Ishikawa (cell line): Measurements from ENCODE around the gene SEL1L3.

Source experiments
- CEBPB ChIP-seq: IDR thresholded peaks from 2 replicates; pipeline ENCODE4 v1.6.1; 2012
- CREB1 ChIP-seq: IDR thresholded peaks from 2 replicates; pipeline ENCODE4 v1.6.1; 2012; ENCODE audit warnings: low read depth
- EGR1 ChIP-seq: IDR thresholded peaks from 2 replicates; pipeline ENCODE4 v1.6.1; 2012
- EP300 ChIP-seq: IDR thresholded peaks from 2 replicates; pipeline ENCODE4 v1.6.1; 2012; ENCODE audit warnings: borderline replicate concordance
- FOXM1 ChIP-seq: IDR thresholded peaks from 2 replicates; pipeline ENCODE4 v1.6.1; 2012; ENCODE audit warnings: low read depth, borderline replicate concordance
- NFIC ChIP-seq: IDR thresholded peaks from 2 replicates; pipeline ENCODE4 v1.6.1; 2012
- RAD21 ChIP-seq: IDR thresholded peaks from 2 replicates; pipeline ENCODE4 v1.6.1; 2012; ENCODE audit warnings: low read depth
- TAF1 ChIP-seq: IDR thresholded peaks from 2 replicates; pipeline ENCODE4 v1.6.1; 2012; ENCODE audit warnings: low read depth, mild to moderate bottlenecking
- TCF12 ChIP-seq: IDR thresholded peaks from 2 replicates; pipeline ENCODE4 v1.6.1; 2012; ENCODE audit warnings: low read depth
- TEAD4 ChIP-seq: IDR thresholded peaks from 2 replicates; pipeline ENCODE4 v1.6.1; 2012
- YY1 ChIP-seq: IDR thresholded peaks from 2 replicates; pipeline ENCODE4 v1.6.1; 2012; ENCODE audit warnings: low read depth
- ZBTB7A ChIP-seq: IDR thresholded peaks from 2 replicates; pipeline ENCODE4 v1.6.1; 2012; ENCODE audit warnings: low read depth
- TF ChIP-seq, protein P1 (sequence below): IDR thresholded peaks from 2 replicates; pipeline ENCODE4 v1.6.1; 2012
- TF ChIP-seq, protein P2 (sequence below): IDR thresholded peaks from 2 replicates; pipeline ENCODE4 v1.6.1; 2012; ENCODE audit warnings: low read depth, mild to moderate bottlenecking
- TF ChIP-seq, protein P3 (sequence below): IDR thresholded peaks from 2 replicates; pipeline ENCODE4 v1.6.1; 2012

Gene SEL1L3

DNA sequence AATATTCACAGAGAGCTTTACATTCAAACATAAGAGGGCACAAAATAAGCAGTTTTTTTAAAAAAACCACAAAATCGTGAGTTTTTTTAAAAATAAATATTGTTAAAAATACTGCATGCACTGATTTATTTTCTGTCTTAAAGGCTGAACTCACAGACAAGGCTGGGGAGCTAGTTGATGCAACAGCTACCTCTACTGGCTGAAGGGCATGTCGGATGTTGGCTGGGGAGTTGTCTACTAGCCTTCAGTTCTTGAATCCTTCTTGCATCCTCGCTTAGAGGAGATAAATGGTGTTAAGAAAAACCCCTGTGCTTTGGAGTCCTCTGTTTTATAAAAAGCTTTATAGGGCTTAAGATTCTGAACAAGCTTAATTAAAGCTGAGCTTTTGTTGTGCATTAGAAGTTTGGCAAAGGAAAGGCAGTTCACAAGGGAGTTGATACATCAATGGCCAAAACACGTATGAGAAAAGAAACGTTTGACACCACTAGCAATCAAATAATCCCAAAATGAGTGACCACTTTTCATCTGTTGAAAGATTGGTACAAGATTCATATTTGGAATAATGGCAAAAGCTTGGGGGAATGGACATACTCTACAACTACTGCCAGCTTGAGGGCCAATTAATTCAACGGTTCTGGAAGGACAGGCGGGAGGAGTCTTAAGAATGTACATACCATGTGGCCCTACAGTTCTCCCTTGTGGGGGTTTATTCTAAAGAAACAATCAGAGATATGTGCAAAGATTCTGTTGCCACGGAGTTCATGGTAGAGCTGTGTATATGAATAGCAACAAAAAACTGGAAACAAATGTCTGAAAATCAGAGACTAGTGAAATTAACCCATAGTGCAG lies 94.7 kb downstream of the SEL1L3 start:
- TF ChIP-seq NFIC (no peak), ZBTB7A (no peak), EP300 (no peak), TEAD4 (no peak), CEBPB (no peak), RAD21 (peak; percentile 89), TCF12 (no peak)
- TF ChIP-seq, protein P1, sequence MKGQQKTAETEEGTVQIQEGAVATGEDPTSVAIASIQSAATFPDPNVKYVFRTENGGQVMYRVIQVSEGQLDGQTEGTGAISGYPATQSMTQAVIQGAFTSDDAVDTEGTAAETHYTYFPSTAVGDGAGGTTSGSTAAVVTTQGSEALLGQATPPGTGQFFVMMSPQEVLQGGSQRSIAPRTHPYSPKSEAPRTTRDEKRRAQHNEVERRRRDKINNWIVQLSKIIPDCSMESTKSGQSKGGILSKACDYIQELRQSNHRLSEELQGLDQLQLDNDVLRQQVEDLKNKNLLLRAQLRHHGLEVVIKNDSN = no peak
- TF ChIP-seq, protein P2, sequence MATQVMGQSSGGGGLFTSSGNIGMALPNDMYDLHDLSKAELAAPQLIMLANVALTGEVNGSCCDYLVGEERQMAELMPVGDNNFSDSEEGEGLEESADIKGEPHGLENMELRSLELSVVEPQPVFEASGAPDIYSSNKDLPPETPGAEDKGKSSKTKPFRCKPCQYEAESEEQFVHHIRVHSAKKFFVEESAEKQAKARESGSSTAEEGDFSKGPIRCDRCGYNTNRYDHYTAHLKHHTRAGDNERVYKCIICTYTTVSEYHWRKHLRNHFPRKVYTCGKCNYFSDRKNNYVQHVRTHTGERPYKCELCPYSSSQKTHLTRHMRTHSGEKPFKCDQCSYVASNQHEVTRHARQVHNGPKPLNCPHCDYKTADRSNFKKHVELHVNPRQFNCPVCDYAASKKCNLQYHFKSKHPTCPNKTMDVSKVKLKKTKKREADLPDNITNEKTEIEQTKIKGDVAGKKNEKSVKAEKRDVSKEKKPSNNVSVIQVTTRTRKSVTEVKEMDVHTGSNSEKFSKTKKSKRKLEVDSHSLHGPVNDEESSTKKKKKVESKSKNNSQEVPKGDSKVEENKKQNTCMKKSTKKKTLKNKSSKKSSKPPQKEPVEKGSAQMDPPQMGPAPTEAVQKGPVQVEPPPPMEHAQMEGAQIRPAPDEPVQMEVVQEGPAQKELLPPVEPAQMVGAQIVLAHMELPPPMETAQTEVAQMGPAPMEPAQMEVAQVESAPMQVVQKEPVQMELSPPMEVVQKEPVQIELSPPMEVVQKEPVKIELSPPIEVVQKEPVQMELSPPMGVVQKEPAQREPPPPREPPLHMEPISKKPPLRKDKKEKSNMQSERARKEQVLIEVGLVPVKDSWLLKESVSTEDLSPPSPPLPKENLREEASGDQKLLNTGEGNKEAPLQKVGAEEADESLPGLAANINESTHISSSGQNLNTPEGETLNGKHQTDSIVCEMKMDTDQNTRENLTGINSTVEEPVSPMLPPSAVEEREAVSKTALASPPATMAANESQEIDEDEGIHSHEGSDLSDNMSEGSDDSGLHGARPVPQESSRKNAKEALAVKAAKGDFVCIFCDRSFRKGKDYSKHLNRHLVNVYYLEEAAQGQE = no peak

DNA sequence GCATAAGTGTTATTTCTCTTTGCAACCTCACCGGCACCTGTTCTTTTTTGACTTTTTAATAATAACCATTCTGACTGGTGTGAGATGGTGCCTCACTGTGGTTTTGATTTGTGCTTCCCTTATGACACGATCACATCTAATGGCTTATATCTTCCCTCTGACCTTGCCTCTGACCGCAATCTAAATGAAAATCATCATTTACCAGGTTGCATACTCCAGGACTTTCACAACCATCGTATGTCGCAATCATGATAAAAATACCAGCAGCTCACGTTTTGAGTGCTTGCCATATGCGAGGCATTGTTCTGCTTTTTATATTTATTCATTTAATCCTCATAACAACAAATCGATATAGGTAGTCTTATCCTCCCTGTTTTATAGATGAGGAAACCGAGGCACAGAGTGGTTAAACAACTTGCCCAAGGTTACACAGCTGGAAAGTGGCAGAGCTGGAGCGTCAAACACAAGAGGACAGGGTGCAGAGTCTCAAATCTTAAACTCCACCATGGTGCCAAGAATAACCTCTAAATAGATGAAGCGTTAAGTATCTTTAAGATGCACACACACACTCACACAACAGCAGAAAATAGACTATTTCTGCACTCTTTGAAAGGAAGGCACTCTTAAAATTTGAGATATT lies 102.2 kb downstream of the SEL1L3 start:
- TF ChIP-seq CEBPB = peak; percentile 90
- TF ChIP-seq EGR1 = no peak
- TF ChIP-seq CREB1 = no peak
- no peak for TF ChIP-seq NFIC
- TF ChIP-seq TCF12 = no peak
- no peak for TF ChIP-seq FOXM1

DNA sequence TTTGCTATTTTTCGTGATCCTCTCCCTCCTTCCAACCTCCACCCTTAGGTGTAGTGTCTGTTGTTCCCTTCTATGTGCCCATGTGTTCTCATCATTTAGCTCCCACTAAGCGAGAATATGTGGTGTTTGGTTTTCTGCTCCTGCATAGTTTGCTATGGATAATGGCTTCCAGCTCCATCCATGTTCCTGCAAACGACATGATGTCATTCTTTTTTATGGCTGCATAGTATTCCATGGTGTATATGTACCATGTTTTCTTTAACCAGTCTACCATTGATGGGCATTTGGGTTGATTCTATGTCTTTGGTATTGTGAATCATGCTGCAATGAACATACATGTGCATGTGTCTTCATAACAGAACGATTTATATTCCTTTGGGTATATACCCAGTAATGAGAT lies 102.7 kb downstream of the SEL1L3 start:
- TF ChIP-seq YY1 (no peak), CREB1 (no peak), CEBPB (no peak), EP300 (no peak), FOXM1 (no peak), RAD21 (no peak), ZBTB7A (no peak), TAF1 (no peak), TCF12 (no peak), EGR1 (no peak), NFIC (no peak), TEAD4 (no peak)
- TF ChIP-seq, protein P1 = no peak
- TF ChIP-seq, protein P2 = no peak
- TF ChIP-seq, protein P3, sequence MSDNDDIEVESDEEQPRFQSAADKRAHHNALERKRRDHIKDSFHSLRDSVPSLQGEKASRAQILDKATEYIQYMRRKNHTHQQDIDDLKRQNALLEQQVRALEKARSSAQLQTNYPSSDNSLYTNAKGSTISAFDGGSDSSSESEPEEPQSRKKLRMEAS = no peak

DNA sequence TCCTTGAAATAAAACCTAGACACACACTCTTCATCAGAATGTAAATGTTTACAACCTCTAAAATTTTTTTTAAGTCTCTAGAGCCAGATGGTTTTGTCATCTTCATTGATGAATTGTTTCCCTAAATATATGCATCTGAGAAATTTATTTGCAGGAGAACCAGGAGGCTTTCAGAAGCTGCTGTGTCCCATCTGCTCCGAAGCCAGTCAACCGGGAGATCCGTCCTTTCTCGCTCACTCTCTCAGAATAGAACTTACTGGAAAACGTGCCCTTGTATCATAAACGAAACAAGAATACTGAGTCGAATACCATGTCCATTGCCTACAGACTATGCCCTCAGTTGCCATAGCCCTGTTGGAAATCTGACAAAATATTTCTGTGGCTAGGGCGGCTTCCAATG lies 103.7 kb downstream of the SEL1L3 start:
- TF ChIP-seq RAD21 (no peak), TEAD4 (no peak), EGR1 (no peak), TCF12 (no peak), CREB1 (no peak), TAF1 (no peak), CEBPB (no peak), ZBTB7A (no peak), YY1 (no peak), NFIC (no peak), FOXM1 (no peak), EP300 (no peak)
- TF ChIP-seq, protein P1 = no peak
- TF ChIP-seq, protein P3 = no peak
- TF ChIP-seq, protein P2 = no peak
